ENCODE results near the gene ISOC2.
"Not testable (repeated sequence)": the region's sequence is repeated elsewhere in the genome, so short reads cannot be mapped to it uniquely, and the experiment has no call there.

The ISOC2 gene

GRCh38 chr19:55461259-55461973, at the start of gene ISOC2:
ISOC2 (minus strand) TSS chr19:55461642; CDS start chr19:55456486, 5,156 bp downstream.
- H3K36me3 Mint-ChIP-seq (ENCODE audit: insufficient read depth) = peaks cover 6% of the 10 kb centered on the region
- no peaks in the 10 kb centered on the region for H3K27me3 Mint-ChIP-seq
- peaks cover 25% of the 10 kb centered on the region for H3K4me1 Mint-ChIP-seq
- no peaks in the 10 kb centered on the region for H3K9me3 Mint-ChIP-seq
- peak within 1 kb of the TSS; percentile 86 for H3K27ac Mint-ChIP-seq (ENCODE audit: low read depth)
- peak within 1 kb of the TSS; percentile 87 for H3K4me3 Mint-ChIP-seq
- peak; percentile 95 for ATAC-seq (replicated peaks; ENCODE audit: extremely low read depth, poor library complexity, severe bottlenecking)
- DNase-seq (ENCODE audit: low spot score in 2 of 2) = peak; percentile 100

- DNase-seq (ENCODE audit: low spot score in 2 of 2) = no peak
- no peak for ATAC-seq (replicated peaks; ENCODE audit: extremely low read depth, poor library complexity, severe bottlenecking)
- Mint-ChIP-seq H3K4me1 (peaks cover 11% of the 10 kb centered on the region), H3K9me3 (no peaks in the 10 kb centered on the region), H3K36me3 (ENCODE audit: insufficient read depth) (peaks cover 11% of the 10 kb centered on the region), H3K27me3 (peaks cover 45% of the 10 kb centered on the region), H3K27ac (ENCODE audit: low read depth) (no peak overlapping the region), H3K4me3 (no peak overlapping the region)
Measured at GRCh38 chr19:55508120-55508519, 46.7 kb upstream of the ISOC2 start.

- H3K27me3 Mint-ChIP-seq = peaks cover 22% of the 10 kb centered on the region
- H3K27ac Mint-ChIP-seq (ENCODE audit: low read depth) = no peak overlapping the region
- ATAC-seq (replicated peaks; ENCODE audit: extremely low read depth, poor library complexity, severe bottlenecking) (no peak), DNase-seq (ENCODE audit: low spot score in 2 of 2) (no peak)
- H3K4me3 Mint-ChIP-seq = no peak overlapping the region
- H3K4me1 Mint-ChIP-seq = peaks cover 13% of the 10 kb centered on the region
- H3K9me3 Mint-ChIP-seq = no peaks in the 10 kb centered on the region
- H3K36me3 Mint-ChIP-seq (ENCODE audit: insufficient read depth) = peaks cover 16% of the 10 kb centered on the region
Measured at GRCh38 chr19:55504981-55505380, 43.5 kb upstream of the ISOC2 start.

GRCh38 chr19:55504252-55504603, 42.8 kb upstream of the ISOC2 start:
- Mint-ChIP-seq H3K4me1 (peaks cover 13% of the 10 kb centered on the region), H3K27me3 (peaks cover 18% of the 10 kb centered on the region), H3K36me3 (ENCODE audit: insufficient read depth) (peaks cover 16% of the 10 kb centered on the region), H3K9me3 (no peaks in the 10 kb centered on the region), H3K27ac (ENCODE audit: low read depth) (peak overlapping the region; percentile 82), H3K4me3 (peak overlapping the region; percentile 84)
- peak; percentile 5 for ATAC-seq (replicated peaks; ENCODE audit: extremely low read depth, poor library complexity, severe bottlenecking)
- no peak for DNase-seq (ENCODE audit: low spot score in 2 of 2)

GRCh38 chr19:55503502-55504251, 42.2 kb upstream of the ISOC2 start:
- ATAC-seq (replicated peaks; ENCODE audit: extremely low read depth, poor library complexity, severe bottlenecking) (peak; percentile 95), DNase-seq (ENCODE audit: low spot score in 2 of 2) (peak; percentile 88 to 97)
- Mint-ChIP-seq H3K4me3 (peak overlapping the region; percentile 84), H3K27me3 (peaks cover 13% of the 10 kb centered on the region), H3K27ac (ENCODE audit: low read depth) (peak overlapping the region; percentile 82), H3K36me3 (ENCODE audit: insufficient read depth) (peaks cover 16% of the 10 kb centered on the region), H3K4me1 (peaks cover 13% of the 10 kb centered on the region), H3K9me3 (no peaks in the 10 kb centered on the region)

- ATAC-seq (replicated peaks; ENCODE audit: extremely low read depth, poor library complexity, severe bottlenecking) = peak; percentile 25
- Mint-ChIP-seq H3K27me3 (peaks cover 9% of the 10 kb centered on the region), H3K36me3 (ENCODE audit: insufficient read depth) (peaks cover 16% of the 10 kb centered on the region), H3K4me1 (peaks cover 13% of the 10 kb centered on the region), H3K4me3 (peak overlapping the region; percentile 84), H3K27ac (ENCODE audit: low read depth) (peak overlapping the region; percentile 82), H3K9me3 (no peaks in the 10 kb centered on the region)
- no peak for DNase-seq (ENCODE audit: low spot score in 2 of 2)
Measured at GRCh38 chr19:55503157-55503501, 41.7 kb upstream of the ISOC2 start.

GRCh38 chr19:55502197-55502952, 40.9 kb upstream of the ISOC2 start:
- no peaks in the 10 kb centered on the region for H3K9me3 Mint-ChIP-seq
- H3K36me3 Mint-ChIP-seq (ENCODE audit: insufficient read depth) = peaks cover 16% of the 10 kb centered on the region
- ATAC-seq (replicated peaks; ENCODE audit: extremely low read depth, poor library complexity, severe bottlenecking) (no peak), DNase-seq (ENCODE audit: low spot score in 2 of 2) (no peak)
- peaks cover 2% of the 10 kb centered on the region for H3K27me3 Mint-ChIP-seq
- H3K4me1 Mint-ChIP-seq = peaks cover 13% of the 10 kb centered on the region
- no peak overlapping the region for H3K27ac Mint-ChIP-seq (ENCODE audit: low read depth)
- H3K4me3 Mint-ChIP-seq = no peak overlapping the region

GRCh38 chr19:55500368-55500952, 39.0 kb upstream of the ISOC2 start:
- ATAC-seq (replicated peaks; ENCODE audit: extremely low read depth, poor library complexity, severe bottlenecking) = no peak
- H3K4me3 Mint-ChIP-seq = no peak overlapping the region

GRCh38 chr19:55498246-55498840, 36.9 kb upstream of the ISOC2 start:
- Mint-ChIP-seq H3K27ac (ENCODE audit: low read depth) (no peak overlapping the region), H3K36me3 (ENCODE audit: insufficient read depth) (peaks cover 7% of the 10 kb centered on the region), H3K4me1 (peaks cover 5% of the 10 kb centered on the region), H3K9me3 (no peaks in the 10 kb centered on the region), H3K4me3 (no peak overlapping the region), H3K27me3 (peaks cover under 1% of the 10 kb centered on the region)
- ATAC-seq (replicated peaks; ENCODE audit: extremely low read depth, poor library complexity, severe bottlenecking) = no peak
- no peak for DNase-seq (ENCODE audit: low spot score in 2 of 2)

More at GRCh38 chr19:55500368-55500952, 39.0 kb upstream of the ISOC2 start:
- H3K36me3 Mint-ChIP-seq (ENCODE audit: insufficient read depth) = peaks cover 16% of the 10 kb centered on the region
- peaks cover 13% of the 10 kb centered on the region for H3K4me1 Mint-ChIP-seq
- H3K9me3 Mint-ChIP-seq = no peaks in the 10 kb centered on the region
- H3K27me3 Mint-ChIP-seq = no peaks in the 10 kb centered on the region
- H3K27ac Mint-ChIP-seq (ENCODE audit: low read depth) = no peak overlapping the region
- DNase-seq (ENCODE audit: low spot score in 2 of 2) = no peak

- Mint-ChIP-seq H3K4me1 (no peaks in the 10 kb centered on the region), H3K27ac (ENCODE audit: low read depth) (no peak overlapping the region), H3K9me3 (no peaks in the 10 kb centered on the region), H3K36me3 (ENCODE audit: insufficient read depth) (peaks cover 3% of the 10 kb centered on the region), H3K27me3 (peaks cover 6% of the 10 kb centered on the region), H3K4me3 (no peak overlapping the region)
- ATAC-seq (replicated peaks; ENCODE audit: extremely low read depth, poor library complexity, severe bottlenecking) (no peak), DNase-seq (ENCODE audit: low spot score in 2 of 2) (no peak)
Measured at GRCh38 chr19:55497763-55498162, 36.3 kb upstream of the ISOC2 start.

- H3K4me3 Mint-ChIP-seq; H3K9me3 Mint-ChIP-seq; H3K36me3 Mint-ChIP-seq (ENCODE audit: insufficient read depth); ATAC-seq (replicated peaks; ENCODE audit: extremely low read depth, poor library complexity, severe bottlenecking); H3K27ac Mint-ChIP-seq (ENCODE audit: low read depth); H3K4me1 Mint-ChIP-seq; DNase-seq (ENCODE audit: low spot score in 2 of 2): not testable (repeated sequence)
- peaks cover 16% of the 10 kb centered on the region for H3K27me3 Mint-ChIP-seq
Measured at GRCh38 chr19:55496820-55497219, 35.4 kb upstream of the ISOC2 start.

All from central memory CD8-positive, alpha-beta T cell (primary cell).